ENCODE measurements around the gene FADS3. TPM values are rescaled to one million over a fixed set of nuclear protein-coding genes. Genes with fewer than 3 reads are reported as not detected.

FADS3 gene
- polyA plus RNA-seq, 1 experiment: 271 TPM

DNA sequence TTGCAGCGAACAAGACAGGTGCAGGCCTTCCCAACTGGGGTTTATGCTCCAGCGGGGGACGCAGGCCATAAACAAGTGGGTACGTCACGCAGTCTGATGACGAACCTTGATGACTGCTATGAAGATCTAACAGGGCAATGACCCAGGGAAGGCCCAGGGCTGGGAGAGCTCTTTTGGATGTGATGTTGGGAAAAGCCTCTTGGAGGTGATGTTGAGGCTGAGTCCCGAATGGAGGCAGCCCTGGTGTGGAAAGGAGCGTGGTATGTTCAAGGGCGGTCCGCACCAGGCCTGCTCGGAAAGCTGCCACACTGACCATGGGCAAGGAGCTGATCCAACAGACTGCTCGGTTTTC is 57.4 kb downstream of the FADS3 start:
- H3K27me3 ChIP-seq (ENCODE audit: control insufficient read depth, insufficient read depth, low read length): no peaks in the 10 kb centered on the region
- CTCF ChIA-PET: interaction anchor here (0.6 to 2.0 kb wide), 3 partner anchors 11 to 927 kb away, joined by 3 to 5 read pairs (median 3); partner anchors contain the start of gene POLR2G
- H3K36me3 ChIP-seq (ENCODE audit: control insufficient read depth, insufficient read depth, low read length): peaks cover 11% of the 10 kb centered on the region
- TF ChIP-seq, protein P1, sequence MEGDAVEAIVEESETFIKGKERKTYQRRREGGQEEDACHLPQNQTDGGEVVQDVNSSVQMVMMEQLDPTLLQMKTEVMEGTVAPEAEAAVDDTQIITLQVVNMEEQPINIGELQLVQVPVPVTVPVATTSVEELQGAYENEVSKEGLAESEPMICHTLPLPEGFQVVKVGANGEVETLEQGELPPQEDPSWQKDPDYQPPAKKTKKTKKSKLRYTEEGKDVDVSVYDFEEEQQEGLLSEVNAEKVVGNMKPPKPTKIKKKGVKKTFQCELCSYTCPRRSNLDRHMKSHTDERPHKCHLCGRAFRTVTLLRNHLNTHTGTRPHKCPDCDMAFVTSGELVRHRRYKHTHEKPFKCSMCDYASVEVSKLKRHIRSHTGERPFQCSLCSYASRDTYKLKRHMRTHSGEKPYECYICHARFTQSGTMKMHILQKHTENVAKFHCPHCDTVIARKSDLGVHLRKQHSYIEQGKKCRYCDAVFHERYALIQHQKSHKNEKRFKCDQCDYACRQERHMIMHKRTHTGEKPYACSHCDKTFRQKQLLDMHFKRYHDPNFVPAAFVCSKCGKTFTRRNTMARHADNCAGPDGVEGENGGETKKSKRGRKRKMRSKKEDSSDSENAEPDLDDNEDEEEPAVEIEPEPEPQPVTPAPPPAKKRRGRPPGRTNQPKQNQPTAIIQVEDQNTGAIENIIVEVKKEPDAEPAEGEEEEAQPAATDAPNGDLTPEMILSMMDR (IDR thresholded peaks at IDR 0.05; ENCODE audit: insufficient read depth, low read depth, low read length): no peak
- POLR2A ChIA-PET: no interaction called here
- H3K4me3 ChIP-seq (ENCODE audit: low read depth, low read length): no peak overlapping the region
- DNase-seq (ENCODE audit: low read depth): no peak

DNA sequence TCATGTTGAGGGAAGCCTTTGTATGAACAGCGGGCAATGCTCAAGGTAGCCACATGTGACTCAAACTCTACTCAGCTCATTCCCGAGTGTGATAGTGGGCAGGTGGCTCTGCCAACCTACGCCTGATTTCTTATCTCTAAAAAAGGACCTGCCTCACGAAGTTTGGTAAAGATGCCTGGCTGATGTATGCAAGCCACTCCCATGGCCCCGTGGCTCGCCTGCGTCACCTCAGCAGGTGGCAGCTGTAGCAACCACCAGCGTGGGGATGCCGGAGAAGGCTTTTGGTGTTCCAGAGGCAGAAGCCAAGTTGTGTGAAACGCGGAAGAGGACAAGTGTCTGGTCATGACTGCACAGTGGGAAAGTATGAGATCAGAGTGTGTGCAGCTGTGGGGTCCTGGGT is 57.9 kb downstream of the FADS3 start:
- Histone ChIP-seq H3K27me3 (ENCODE audit: control insufficient read depth, insufficient read depth, low read length) (no peaks in the 10 kb centered on the region), H3K4me3 (ENCODE audit: low read depth, low read length) (no peak overlapping the region), H3K36me3 (ENCODE audit: control insufficient read depth, insufficient read depth, low read length) (peaks cover 11% of the 10 kb centered on the region)
- ChIA-PET CTCF (interaction anchor here (0.8 to 2.0 kb wide), 2 partner anchors 12 to 18 kb away, joined by 3 to 5 read pairs; no protein-coding TSS in a partner anchor), POLR2A (no interaction called here)
- DNase-seq (ENCODE audit: low read depth): no peak
- TF ChIP-seq, protein P1 (IDR thresholded peaks at IDR 0.05; ENCODE audit: insufficient read depth, low read depth, low read length): no peak

DNA sequence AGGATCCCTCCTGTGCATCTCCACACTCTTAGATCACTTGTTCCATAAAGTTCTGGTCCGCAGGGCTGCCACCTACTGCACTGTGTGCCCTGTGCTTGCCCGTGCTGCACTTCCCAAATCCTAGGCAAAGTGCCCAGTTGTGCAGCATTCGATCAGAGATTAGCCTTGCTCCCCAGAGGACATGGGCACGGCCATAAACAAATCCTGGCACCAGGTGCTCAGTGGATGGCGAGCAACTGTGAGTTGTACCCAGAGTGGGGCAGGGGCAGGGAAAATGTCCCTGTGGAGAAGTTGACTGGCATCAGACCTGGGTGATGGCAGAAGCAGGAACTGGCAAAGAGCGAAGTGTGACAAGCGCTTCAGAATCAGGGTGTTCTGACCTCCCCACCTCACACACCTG is 58.6 kb downstream of the FADS3 start:
- H3K4me3 ChIP-seq (ENCODE audit: low read depth, low read length): no peak overlapping the region
- CTCF ChIA-PET: interaction anchor here (0.6 kb wide), 1 partner anchor 825 kb away, joined by 3 read pairs; no protein-coding TSS in a partner anchor
- H3K36me3 ChIP-seq (ENCODE audit: control insufficient read depth, insufficient read depth, low read length): peaks cover 7% of the 10 kb centered on the region
- no peak for DNase-seq (ENCODE audit: low read depth)
- TF ChIP-seq, protein P1 (IDR thresholded peaks at IDR 0.05; ENCODE audit: insufficient read depth, low read depth, low read length): no peak
- POLR2A ChIA-PET: no interaction called here
- H3K27me3 ChIP-seq (ENCODE audit: control insufficient read depth, insufficient read depth, low read length): no peaks in the 10 kb centered on the region

DNA sequence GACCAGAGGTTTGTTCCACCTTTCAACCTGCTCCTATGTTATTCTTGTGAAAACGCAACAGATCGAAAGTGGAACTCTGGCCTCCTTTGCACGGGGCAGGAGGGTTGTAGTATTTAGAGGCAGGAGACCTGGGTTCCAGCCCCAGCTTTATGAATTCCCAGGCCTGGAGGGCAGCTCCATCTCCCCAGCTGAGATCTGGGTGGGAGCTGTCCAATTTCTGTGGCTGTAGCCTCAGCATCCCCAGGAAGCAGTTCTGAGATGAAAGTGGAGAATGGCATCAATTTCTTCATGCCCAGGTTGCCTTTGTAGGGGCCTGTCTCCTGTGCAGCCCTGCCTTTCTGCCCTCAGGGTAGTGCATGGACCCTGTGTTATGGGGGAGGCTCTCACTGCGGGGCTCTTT is 59.1 kb downstream of the FADS3 start:
- ChIA-PET CTCF (interaction anchor here (0.6 to 1.7 kb wide), 3 partner anchors 15 to 825 kb away, joined by 3 read pairs; partner anchors contain the start of gene FADS1), POLR2A (no interaction called here)
- Histone ChIP-seq H3K36me3 (ENCODE audit: control insufficient read depth, insufficient read depth, low read length) (peaks cover 3% of the 10 kb centered on the region; the same call in 1 of the 2 replicates), H3K27me3 (ENCODE audit: control insufficient read depth, insufficient read depth, low read length) (no peaks in the 10 kb centered on the region), H3K4me3 (ENCODE audit: low read depth, low read length) (no peak overlapping the region)
- TF ChIP-seq, protein P1 (IDR thresholded peaks at IDR 0.05; ENCODE audit: insufficient read depth, low read depth, low read length): no peak
- DNase-seq (ENCODE audit: low read depth): no peak

DNA sequence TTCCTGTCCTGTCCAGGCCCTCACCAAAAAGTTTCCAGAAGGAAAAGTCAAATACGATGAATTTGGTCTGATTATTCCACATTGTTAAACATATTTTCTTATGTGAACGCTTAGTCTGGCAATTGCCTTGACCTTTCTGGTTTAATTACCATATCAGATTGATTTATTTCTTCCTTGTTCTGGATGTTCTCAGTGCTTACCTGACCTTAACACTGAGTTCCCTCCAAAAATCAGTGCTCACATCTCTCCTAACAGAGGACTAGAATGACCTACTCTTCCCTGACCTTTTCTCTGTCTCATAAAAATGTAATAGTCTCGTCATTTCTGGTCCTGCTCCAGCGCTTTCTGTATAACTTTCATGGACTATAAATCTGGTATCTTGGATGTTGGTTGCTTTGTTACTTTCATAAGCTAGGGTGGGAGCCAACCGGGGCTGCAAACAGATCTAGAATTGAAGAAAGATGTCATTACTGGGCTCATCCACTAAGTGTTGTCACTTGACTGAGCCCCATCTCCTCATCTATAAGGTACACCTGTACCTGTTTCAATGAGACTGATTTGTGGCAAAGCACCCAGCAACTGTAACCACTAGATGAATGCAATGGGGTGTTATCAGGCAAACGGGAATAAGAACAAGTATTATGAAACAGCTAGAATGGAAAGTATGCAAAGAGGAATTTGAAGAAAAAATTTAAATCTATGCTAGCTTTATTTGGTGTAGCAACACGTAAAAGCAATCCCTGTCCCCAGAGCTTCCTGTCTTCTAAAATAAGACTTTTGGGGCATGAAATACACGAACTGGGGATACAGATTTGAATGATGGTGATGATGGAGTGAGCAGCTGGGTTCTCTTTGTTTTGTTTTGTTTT is 60.9 kb downstream of the FADS3 start:
- POLR2A ChIA-PET: no interaction called here
- CTCF ChIA-PET: interaction anchor here (0.6 to 4.8 kb wide), 6 partner anchors 13 to 276 kb away, joined by 3 to 22 read pairs (median 3); partner anchors contain the start of gene FADS1
- Histone ChIP-seq H3K36me3 (ENCODE audit: control insufficient read depth, insufficient read depth, low read length) (peaks cover 3% of the 10 kb centered on the region; the same call in 1 of the 2 replicates), H3K27me3 (ENCODE audit: control insufficient read depth, insufficient read depth, low read length) (no peaks in the 10 kb centered on the region), H3K4me3 (ENCODE audit: low read depth, low read length) (peak overlapping the region; percentile 82)
- DNase-seq (ENCODE audit: low read depth): no peak
- TF ChIP-seq, protein P1 (IDR thresholded peaks at IDR 0.05; ENCODE audit: insufficient read depth, low read depth, low read length): no peak
